ENCODE results near the gene PIMREG.

GRCh38 chr17:6426356-6427101, 17.7 kb upstream of the PIMREG start:
- TF ChIP-seq, protein P1, sequence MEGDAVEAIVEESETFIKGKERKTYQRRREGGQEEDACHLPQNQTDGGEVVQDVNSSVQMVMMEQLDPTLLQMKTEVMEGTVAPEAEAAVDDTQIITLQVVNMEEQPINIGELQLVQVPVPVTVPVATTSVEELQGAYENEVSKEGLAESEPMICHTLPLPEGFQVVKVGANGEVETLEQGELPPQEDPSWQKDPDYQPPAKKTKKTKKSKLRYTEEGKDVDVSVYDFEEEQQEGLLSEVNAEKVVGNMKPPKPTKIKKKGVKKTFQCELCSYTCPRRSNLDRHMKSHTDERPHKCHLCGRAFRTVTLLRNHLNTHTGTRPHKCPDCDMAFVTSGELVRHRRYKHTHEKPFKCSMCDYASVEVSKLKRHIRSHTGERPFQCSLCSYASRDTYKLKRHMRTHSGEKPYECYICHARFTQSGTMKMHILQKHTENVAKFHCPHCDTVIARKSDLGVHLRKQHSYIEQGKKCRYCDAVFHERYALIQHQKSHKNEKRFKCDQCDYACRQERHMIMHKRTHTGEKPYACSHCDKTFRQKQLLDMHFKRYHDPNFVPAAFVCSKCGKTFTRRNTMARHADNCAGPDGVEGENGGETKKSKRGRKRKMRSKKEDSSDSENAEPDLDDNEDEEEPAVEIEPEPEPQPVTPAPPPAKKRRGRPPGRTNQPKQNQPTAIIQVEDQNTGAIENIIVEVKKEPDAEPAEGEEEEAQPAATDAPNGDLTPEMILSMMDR (IDR thresholded peaks at IDR 0.05; ENCODE audit: low read depth, low read length), result no peak
- TF ChIP-seq POLR2A (IDR thresholded peaks at IDR 0.05; ENCODE audit: extremely low read depth, insufficient read length) (no peak), MAX (IDR thresholded peaks at IDR 0.05; ENCODE audit: low read depth, low read length) (no peak)

Data from NB4 (cell line).